HUDEP-2 (cell line): Measurements from ENCODE around the gene RELB.
A peak's percentile ranks its signal among the peaks of the same experiment; 100 is the strongest.

Source experiments
- DNase-seq, 76 experiments: peaks; one replicate each; lab custom pipeline; 2025; ENCODE audit not compliant: unreplicated experiment in 76 of 76; lab: John Stamatoyannopoulos, UW

The RELB gene

DNA sequence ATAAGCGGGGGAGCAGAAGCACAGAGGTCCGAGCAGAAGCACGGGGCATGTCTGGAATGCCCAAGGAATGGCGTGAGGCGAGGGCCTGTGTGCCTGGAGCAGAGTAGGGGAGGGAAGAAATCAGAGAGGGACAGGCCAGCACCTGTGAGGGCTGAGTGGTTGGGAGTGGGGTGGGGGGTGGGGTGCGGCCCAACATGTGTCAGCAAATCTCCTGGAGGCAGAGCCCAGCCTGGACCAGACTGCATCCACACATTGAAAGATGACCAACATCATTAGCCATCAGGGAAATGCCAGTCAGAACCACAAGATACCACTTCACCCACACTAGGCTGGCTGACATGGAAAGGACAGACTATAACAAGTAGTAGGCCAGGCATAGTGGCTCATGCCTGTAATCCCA, 48.8 kb downstream of the RELB start:
- DNase-seq: no peak

DNA sequence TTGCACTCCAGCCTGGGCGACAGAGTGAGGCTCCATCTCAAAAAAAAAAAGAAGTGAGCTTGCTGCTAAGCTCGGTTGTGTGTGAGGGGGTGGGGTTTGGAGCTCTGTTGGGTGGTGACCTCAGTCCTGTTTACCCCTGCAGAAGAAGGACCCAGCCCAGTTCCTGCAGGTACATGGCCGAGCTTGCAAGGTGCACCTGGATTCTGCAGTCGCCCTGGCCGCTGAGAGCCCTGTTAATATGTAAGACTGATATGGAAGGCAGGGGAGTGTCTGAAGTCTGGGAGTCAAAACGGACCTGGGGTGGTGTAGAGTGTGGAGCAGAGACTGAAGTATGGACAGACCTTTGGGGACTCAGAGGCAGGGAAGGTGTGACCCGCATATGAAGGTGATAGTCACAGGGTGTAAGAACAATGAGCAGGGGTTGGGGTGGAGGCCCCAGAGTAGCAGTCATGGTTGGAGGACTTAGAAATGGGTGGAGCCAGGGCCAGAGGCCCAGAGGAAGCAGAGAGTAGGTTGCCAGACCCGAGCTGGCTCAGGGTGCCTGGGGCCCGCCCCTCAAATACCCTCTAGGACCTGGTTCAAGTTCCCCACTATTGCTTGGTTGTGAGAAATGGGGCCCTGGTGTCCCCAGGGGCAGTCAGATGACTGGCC, 50.8 kb downstream of the RELB start:
- peak in 3 of 76 experiments; percentile 10 to 15 (median 13) for DNase-seq

DNA sequence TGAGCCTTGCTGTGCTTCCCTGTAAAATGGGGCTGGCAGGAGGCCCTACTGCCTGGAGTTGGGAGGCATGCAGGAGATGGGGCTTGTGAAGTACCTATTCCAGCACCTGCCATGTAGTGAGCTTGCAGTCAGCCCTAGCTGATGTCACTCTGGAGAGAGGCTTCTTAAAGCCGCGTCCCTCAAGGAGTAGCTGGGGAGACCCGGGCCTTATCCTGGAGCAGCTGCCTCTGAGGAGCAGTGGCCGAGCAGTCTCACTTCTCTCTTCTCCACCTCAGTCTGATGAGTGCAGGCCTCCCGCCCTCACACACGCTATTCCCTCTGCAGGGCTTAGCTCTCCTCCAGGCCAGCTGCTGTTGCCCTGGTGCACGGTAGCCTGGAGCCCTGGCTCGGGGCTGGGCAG, 55.6 kb downstream of the RELB start:
- no peak for DNase-seq

DNA sequence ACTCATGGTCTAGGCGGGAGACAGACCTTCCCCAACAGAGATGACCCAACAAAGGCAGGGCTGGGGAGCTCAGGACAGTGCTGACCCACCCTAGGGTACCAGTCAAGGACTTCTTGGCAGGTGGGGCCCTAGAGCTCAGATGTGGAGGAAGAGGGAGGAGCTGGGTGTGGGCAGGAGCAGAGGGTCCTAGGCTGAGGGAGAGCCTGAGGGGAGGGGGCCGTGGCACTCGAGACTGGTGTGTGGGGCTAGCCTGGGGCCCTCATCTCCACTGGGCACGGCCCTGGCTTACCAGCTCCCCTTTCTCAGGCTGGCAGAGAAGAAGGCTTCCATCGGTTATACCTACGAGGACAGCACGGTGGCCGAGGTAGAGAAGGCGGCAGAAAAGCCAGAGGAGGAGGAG, 56.2 kb downstream of the RELB start:
- no peak for DNase-seq

DNA sequence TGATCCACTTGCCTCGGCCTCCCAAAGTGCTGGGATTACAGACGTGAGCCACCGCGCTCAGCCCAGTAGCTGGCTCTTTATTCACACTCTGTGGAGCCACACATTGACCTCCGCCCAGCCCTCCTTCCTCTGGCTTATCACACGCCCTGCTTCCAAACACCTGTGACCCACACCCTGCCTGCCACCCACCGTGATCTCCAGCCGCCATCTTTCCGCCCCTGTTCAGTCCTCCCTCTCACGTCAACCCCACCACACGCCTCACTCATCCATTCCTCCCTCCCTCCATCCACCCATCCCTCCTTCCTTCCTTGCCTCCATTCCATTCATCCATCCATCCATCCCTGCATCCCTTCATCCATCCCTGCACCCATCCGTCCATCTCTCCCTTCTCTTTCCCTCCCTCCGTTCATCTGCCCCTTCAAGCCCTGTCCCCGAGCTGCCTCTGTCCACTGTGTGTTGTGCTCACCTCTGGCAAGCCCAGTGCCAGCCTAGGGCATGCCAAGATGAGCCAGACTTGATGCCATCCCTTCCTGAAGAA, 57.4 kb downstream of the RELB start:
- no peak for DNase-seq

DNA sequence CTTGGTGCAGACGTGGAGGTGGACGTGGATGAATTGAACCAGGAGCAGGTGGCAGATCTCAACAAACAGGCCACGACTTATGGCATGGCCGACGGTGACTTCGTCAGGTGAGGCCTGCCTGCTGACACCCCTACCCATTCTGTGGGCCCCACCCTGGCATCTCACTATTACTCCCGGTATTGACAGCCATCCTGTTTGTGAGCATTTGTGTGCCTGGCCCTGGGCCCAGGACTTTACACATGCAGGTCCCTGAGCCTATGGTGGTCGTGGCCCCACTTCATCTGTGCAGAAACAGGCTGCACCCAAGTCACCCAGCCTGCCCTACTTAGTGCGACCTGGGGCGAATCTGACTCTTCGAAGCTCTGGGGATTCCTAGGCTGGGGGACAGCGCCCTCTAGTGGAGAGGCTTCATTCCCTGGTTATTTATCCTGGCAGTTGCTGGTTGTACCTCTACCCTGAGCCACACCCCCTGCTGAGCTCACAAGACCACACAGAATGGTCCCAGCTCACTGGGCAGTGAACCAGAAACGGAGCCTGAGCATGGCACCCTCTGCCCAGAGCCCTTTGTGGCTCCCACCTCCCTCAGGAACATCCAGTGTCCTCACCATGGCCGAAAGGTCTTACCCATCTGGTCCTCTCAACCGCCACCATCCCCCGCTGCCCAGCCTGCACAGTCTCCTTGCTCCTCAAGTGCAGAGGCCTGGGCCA, 58.1 kb downstream of the RELB start:
- peak in 73 of 76 experiments; percentile 29 to 92 (median 80) for DNase-seq

DNA sequence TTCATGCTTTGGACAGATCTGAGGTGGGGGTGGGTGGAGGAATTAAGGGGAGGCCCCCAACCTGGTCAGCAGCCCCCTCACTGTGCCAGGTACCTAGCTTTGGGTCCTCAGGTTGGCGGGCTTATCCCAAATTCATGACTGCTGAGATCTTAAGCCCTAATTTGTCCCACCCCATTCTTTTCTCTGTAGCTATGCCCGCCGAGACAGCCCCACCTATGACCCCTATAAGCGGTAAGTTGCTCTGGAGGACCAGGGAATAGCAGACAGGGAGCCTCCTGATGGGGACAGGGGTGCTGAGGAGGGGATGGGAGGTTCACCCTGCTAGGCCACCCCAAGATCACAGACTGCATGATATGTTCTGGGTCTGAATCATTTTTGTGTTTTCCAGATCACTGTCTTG, 60.7 kb downstream of the RELB start:
- DNase-seq: no peak

DNA sequence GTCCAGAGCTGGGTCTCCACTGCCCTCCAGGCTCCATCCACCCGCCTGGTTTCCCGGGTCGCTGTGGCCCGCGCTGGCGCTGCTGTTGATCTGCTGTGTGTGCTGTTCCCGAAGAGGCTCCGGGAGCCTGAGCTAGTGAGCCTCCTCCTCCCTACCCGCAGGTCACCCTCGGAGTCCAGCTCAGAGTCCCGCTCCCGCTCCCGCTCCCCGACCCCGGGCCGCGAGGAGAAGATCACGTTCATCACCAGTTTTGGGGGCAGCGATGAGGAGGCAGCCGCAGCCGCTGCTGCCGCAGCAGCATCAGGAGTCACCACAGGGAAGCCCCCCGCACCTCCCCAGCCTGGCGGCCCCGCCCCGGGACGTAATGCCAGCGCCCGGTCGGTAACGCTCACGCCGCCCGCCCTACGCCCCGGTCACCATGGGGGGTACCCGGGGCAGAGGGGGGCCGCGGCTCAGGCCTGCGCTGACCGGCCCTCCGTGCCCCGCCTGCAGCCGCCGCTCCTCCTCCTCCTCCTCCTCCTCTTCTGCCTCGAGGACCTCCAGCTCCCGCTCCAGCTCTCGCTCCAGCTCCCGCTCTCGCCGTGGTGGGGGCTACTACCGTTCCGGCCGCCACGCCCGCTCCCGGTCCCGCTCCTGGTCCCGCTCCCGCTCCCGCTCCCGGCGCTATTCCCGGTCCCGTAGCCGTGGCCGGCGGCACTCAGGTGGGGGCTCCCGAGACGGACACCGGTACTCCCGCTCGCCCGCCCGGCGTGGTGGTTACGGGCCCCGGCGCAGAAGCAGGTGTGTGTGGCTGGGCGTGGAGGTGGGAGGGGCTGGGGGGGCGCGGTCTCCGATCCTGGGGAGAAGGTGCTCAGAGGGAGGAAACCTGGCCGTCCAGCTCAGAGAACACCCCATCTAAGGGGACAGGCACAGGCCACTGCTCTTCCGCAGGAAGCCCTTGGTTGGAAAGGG, 62.9 kb downstream of the RELB start:
- no peak for DNase-seq

DNA sequence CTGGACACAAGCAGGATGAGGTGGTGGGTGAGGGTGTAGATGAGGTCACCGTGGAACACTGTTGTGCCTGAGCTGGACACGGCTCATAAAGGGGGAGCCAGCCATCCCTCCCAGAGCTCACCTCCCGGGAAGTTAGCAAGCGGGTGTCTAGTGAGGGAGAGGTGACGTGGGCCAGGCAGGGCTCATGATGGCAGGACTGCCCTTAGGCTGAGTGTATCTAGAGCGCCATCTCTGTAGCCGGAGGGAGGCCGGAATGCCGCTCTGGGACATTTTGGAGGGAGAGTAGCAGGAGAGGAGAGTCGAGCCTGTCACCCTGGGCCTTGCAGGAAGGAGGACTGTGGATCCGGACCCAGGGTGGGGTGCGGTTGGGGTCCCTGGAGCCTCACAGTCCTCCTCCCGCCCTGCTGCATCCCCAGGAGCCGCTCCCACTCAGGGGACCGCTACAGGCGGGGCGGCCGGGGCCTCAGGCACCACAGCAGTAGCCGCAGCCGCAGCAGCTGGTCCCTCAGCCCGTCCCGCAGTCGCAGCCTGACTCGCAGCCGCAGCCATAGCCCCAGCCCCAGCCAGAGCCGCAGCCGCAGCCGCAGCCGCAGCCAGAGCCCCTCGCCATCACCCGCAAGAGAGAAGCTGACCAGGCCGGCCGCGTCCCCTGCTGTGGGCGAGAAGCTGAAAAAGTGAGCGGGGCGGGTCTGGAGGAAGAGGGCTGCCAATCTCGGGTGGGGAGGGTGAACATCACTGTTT, 65.8 kb downstream of the RELB start:
- no peak for DNase-seq

DNA sequence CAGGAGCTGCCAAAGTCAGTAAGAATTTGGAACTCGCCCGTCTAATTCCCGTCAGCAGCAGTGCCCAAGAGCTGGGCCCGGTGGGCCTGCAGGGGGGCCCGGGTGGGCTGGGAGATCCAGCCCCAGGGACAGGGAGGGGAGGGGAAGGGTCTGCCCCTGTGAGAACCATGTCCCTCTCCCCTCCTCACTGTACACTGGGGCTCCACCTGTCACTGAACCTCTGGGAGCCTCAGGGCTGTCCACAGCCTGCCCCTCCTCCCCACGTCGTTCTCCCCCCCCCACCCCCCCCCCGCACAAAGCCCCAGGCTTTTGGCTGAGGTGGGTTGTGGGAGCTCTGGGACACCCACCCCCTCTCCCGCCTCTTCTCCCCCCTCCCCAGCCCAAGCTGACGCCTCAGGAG, 66.8 kb downstream of the RELB start:
- no peak for DNase-seq

DNA sequence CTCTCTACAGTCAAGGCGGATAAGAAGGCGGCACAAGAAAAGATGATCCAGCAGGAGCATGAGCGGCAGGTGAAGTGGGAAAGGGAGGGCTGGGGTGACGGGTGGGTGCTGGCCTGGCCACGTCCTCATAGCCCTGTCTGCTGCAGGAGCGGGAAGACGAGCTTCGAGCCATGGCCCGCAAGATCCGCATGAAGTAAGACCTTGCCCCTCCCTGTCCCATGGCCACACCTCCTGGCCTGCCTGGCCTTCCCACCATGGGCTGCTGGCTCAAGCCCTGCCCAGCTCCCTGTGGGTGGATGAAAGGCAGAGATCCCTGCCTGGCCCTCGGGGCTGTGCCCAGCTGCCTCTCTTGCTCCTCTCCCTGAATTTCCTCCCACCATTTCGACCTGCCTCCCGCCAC, 67.8 kb downstream of the RELB start:
- peak in 3 of 76 experiments; percentile 11 to 25 (median 19) for DNase-seq

DNA sequence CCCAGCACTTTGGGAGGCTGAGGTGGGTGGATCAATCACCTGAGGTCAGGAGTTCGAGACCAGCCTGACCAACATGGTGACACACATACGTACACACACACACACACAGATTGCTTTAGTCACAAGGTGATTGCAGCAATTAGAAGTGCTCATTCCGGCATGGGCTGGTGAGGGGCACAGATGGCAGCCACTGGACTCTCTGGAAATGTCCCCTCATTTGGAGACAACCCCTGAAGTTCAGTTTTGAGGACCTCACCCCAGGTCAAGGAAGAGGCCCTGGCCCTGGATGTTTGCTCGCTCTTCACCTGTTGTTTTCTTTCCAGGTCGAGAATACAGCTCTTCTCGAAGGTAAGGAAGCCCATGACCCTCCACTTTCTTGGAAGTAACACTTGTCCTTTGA, 69.0 kb downstream of the RELB start:
- no peak for DNase-seq

DNA sequence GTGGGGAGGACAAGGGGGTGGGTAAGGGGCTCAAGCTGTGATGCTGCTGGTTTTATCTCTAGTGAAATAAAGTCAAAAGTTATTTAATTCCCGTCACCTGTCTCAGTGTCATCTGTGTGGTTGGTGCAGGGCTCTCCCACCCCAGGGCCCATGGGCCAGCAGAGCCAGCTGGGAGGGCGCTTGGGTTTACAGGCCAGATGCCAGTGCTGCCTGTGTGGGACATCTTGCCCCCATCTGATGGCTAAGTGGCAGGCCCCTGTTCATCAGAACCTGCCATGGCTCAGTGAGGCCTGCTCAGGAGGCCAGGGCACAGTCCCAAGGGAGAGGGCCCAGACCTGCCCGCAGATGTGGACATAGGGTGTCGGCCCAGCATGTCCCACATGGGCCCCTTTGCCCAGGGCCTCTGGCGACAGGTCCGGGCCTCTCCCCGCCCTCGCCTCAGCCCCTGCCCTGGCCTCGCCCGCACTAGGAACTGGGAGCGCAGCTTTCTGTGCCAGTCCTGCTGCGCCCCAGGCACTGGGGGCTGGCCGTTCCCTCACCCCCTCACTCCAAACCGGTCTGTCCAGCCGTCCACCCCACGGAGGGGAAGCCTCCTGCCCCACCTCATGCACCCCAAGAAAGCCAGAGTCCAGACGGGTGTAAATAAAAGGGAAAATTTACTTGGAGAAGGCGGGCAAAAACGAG, 69.7 kb downstream of the RELB start:
- DNase-seq: no peak

DNA sequence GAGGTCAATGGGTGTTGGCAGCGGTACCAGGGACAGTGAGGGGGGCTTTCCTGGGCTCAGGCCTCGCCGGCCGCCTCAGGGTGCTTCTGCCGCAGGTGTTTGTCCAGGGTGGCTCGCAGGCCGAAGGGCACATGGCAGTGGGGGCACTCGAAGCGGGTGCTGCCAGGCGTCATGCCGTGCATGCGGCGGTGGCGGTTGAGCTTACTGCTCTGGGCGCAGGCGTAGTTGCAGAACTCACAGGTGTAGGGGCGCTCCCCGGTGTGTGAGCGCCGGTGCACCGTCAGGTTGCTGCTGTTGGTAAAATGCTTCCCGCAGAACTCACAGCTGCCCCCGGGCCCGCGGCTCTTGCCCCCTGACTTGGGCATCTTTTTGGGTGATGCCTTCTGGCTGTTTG, 70.3 kb downstream of the RELB start:
- DNase-seq: no peak

DNA sequence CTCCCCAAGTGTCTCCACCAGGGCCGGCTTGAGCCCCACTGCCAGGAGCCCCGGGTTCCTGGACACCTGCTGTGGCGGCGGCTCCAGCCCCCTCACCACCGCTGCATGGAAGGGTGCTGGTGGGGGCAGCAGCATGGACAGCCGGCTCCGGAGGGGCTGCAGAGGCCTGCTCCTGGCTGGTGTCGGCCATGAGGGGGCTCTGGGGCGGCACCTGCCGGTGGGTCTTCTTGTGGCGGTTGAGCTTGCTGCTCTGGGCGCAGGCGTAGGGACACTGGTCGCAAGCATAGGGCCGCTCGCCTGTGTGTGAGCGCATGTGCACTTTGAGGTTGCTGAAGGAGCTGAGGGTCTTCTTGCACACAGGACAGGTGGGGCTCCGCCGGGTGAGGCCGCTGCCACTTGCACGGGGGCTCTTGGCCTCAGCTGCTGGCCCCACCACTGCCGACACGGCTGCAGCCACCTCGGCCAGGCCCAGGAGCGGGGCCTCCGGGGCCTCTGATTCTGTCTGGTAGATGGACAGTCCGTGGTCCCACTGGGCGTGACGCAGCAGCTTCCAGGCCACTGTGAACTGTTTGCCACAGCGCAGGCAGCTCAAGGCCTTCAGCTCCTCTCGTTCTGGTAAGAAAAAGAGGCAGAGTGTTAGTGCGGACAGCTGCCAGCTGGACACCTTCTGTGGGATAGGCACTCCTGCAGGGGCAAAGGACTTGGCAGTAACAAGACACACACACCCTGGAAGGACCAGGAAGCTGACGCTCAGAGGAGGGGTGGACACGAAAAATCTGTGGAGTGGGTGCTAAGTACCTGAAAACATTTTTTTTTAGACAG, 70.9 kb downstream of the RELB start:
- DNase-seq: no peak

DNA sequence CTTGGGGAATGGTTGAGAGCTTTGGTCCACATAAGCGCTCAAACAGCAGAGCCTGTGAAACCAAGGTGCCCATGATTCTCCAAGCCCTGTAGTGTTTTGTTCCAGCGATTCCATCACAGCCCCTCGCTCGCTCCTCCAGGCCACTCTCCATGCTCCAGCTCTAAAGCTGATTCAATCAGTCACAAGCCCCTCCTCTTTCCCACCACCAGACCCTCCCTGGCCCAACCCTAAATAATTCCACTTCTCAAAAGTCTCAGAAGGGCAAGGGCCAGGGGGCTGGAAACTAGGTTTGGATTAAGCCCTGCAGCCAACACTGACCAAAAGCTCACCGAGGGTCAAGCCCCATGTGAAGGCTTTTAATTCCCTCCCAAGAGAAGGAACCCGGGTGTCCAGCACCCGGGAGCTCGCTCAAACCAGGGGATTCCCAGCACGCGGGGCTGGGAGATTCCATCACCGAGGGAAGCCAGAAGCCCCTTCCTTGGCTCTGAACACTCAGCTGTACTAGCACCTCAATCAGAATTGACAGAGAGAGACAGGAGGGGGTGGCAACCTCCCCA, 73.6 kb downstream of the RELB start:
- DNase-seq: no peak

DNA sequence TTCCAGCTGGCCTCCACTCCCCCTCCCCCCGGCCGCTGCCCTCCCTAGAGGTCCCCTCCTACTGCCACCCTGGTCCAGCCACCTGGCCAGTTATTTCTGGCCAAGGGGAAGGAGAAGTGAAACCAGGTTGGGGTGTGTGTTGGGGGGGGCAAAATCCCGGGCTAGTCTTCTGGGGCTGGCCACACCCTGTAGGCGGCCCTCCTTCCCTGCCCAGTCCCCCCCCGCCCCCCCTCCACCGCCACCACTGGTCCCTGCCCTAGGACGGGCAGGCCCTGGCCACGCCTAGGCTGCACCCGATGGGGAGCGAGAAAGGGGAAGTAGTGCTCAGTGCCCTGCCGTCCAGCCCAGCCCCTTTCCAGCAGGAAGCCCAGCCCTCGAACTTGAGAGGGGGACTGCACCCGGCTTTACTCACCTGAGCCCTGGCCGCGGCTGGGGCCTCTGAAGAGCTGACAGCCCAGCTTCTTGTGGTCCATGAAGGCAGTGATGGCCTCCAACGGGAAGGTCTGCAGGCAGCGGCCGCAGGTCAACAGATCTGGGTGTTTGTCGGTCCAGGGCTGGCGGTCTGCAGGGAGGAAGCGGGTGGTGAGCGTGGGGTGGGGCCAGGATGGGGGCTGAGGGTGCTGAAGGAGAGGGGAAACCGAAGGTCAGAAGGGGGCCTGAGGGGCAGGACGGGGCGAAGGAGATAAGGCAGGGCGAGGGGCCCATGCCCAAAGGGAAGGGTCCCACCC, 74.2 kb downstream of the RELB start:
- DNase-seq: peak in 75 of 76 experiments; percentile 47 to 97 (median 88)
